ENCODE results near the gene FDXR. TPM values are rescaled to one million over a fixed set of nuclear protein-coding genes. Genes with fewer than 3 reads are reported as not detected.

FDXR gene
- polyA plus RNA-seq, 4 donors: 6.6 to 9.8 (median 7.5) TPM

- DNase-seq (ENCODE audit: low read depth in 4 of 4, low spot score in 3 of 4): no peak
These were observed 54.4 kb downstream of the FDXR start for GRCh38 chr17:74818291-74818938.

GRCh38 chr17:74816905-74817620 lies 55.7 kb downstream of the FDXR start:
- no peak for DNase-seq (ENCODE audit: low read depth in 4 of 4, low spot score in 3 of 4)

- DNase-seq (ENCODE audit: low read depth in 4 of 4, low spot score in 3 of 4): no peak
These were observed 57.0 kb downstream of the FDXR start for GRCh38 chr17:74815550-74816370.

GRCh38 chr17:74815067-74815466 lies 57.7 kb downstream of the FDXR start:
- DNase-seq (ENCODE audit: low read depth in 4 of 4, low spot score in 3 of 4): no peak

GRCh38 chr17:74814453-74814852 lies 58.3 kb downstream of the FDXR start:
- DNase-seq (ENCODE audit: low read depth in 4 of 4, low spot score in 3 of 4): no peak

Other genes with a start within 250 kb of the FDXR start
- under 1 TPM; 0.10 to 0.23 (median 0.22) TPM for gene CD300E, start 249.3 kb downstream of the FDXR start, polyA plus RNA-seq (ENCODE audit: insufficient read length in 4 of 4)
- under 1 TPM; 0.16 to 0.50 (median 0.27) TPM for gene CD300LF, start 160.1 kb downstream of the FDXR start, polyA plus RNA-seq (ENCODE audit: insufficient read length in 4 of 4)
- gene RAB37, start 135.7 kb downstream of the FDXR start, polyA plus RNA-seq (ENCODE audit: insufficient read length in 4 of 4): 1 to 10 TPM; 4.0 to 6.0 (median 5.4) TPM
- 100 to 1,000 TPM; 165 to 210 (median 175) TPM for gene NHERF1, start 124.4 kb downstream of the FDXR start, polyA plus RNA-seq (ENCODE audit: insufficient read length in 4 of 4)
- gene NAT9, start 96.6 kb downstream of the FDXR start, polyA plus RNA-seq (ENCODE audit: insufficient read length in 4 of 4): 10 to 100 TPM; 41.6 to 47.2 (median 43.9) TPM
- under 1 TPM; 0.13 to 0.28 (median 0.22) TPM for gene GRIN2C, start 13.1 kb downstream of the FDXR start, polyA plus RNA-seq (ENCODE audit: insufficient read length in 4 of 4)
- under 1 TPM; 0.26 to 0.67 (median 0.45) TPM for gene FADS6, start 20.6 kb upstream of the FDXR start, polyA plus RNA-seq (ENCODE audit: insufficient read length in 4 of 4)
- under 1 TPM; 0.69 to 0.91 (median 0.74) TPM for gene USH1G, start 50.3 kb upstream of the FDXR start, polyA plus RNA-seq (ENCODE audit: insufficient read length in 4 of 4)
- gene OTOP2, start 51.3 kb upstream of the FDXR start, polyA plus RNA-seq (ENCODE audit: insufficient read length in 4 of 4): under 1 TPM in 2 of 4 donors, not detected in 2; 0.03 to 0.10 TPM
- not detected for gene OTOP3, start 62.9 kb upstream of the FDXR start, polyA plus RNA-seq (ENCODE audit: insufficient read length in 4 of 4)
- gene HID1, start 99.8 kb upstream of the FDXR start, polyA plus RNA-seq (ENCODE audit: insufficient read length in 4 of 4): 10 to 100 TPM; 12.6 to 16.3 (median 14.7) TPM
- 10 to 100 TPM in 1 of 4 donors, 1 to 10 TPM in 3; 8.5 to 11.2 (median 8.8) TPM for gene CDR2L, start 114.6 kb upstream of the FDXR start, polyA plus RNA-seq (ENCODE audit: insufficient read length in 4 of 4)
- gene MRPL58, start 139.7 kb upstream of the FDXR start, polyA plus RNA-seq (ENCODE audit: insufficient read length in 4 of 4): 10 to 100 TPM; 26.4 to 29.6 (median 27.7) TPM
- 100 to 1,000 TPM; 323 to 364 (median 341) TPM for gene ATP5PD, start 174.0 kb upstream of the FDXR start, polyA plus RNA-seq (ENCODE audit: insufficient read length in 4 of 4)
- 10 to 100 TPM; 32.8 to 35.4 (median 33.8) TPM for gene KCTD2, start 174.2 kb upstream of the FDXR start, polyA plus RNA-seq (ENCODE audit: insufficient read length in 4 of 4)
- gene SLC16A5, start 215.0 kb upstream of the FDXR start, polyA plus RNA-seq (ENCODE audit: insufficient read length in 4 of 4): 10 to 100 TPM; 24.1 to 32.3 (median 27.8) TPM
- gene ARMC7, start 237.0 kb upstream of the FDXR start, polyA plus RNA-seq (ENCODE audit: insufficient read length in 4 of 4): 10 to 100 TPM; 16.0 to 19.4 (median 18.2) TPM

Data from right renal pelvis (tissue), 4 donors.